Fibroblast of lung (primary cell): ENCODE measurements around the gene C3orf49.

Experiments
- CTCF ChIP-seq, 2 donors: IDR thresholded peaks in 1 of 2; conservative IDR thresholded peaks in 1 of 2; 1 replicate in 1 of 2; 2 replicates in 1 of 2; pipeline ENCODE4 v1.5.1; 2011 to 2012; ENCODE audit warnings: low read length in 2 of 2, control low read depth in 1 of 2, inconsistent platforms in 1 of 2, low read depth in 1 of 2, mild to moderate bottlenecking in 1 of 2
- EZH2 ChIP-seq: IDR thresholded peaks from 2 replicates; pipeline ENCODE4 v1.5.1; 2012; ENCODE audit warnings: low read length, control low read depth, mild to moderate bottlenecking; ENCODE audit errors: missing control alignments

DNA sequence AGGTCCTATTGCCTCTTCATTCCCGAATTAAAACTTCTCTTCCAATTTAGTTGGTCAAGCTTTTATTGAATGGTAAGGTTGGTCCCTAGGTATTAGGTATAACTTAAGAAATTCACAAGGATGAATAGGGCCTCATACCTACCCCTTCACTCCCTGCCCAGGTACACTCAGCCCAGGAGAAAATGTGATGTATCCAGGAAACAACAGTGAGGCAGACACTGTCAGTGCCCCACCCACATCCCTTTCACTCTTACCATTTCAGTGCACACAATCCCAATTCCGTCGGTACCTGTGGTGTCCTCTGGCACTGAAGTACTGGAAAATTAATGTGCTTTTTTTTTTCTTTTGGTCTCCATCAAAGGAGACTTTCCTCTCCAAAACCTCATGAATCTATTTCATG is 10.5 kb upstream of the C3orf49 start:
- no peak for TF ChIP-seq CTCF (conservative IDR thresholded peaks at IDR 0.05 in 1 of 2, IDR thresholded peaks at IDR 0.05 in 1 of 2; ENCODE audit: low read depth in 1 of 2, low read length in 2 of 2)
- TF ChIP-seq EZH2 = no peak
